Lung (tissue), 5 donors: Measurements from ENCODE around the gene DBET. TPM values are rescaled to one million over a fixed set of nuclear protein-coding genes. Genes with fewer than 3 reads are reported as not detected.

Experiments
- polyA plus RNA-seq, 2 donors: library from polyadenylated mRNA; stranded (reverse); fragments of 200-250 nt; gene quantifications; one replicate each; pipeline ENCODE4 v1.2.1, GENCODE V29; 2013
- small RNA-seq: library from RNA; depleted of rRNA; stranded (forward); fragments of <200 nt; gene quantifications from one replicate; pipeline ENCODE3, GENCODE V24; 2014; ENCODE audit warnings: low replicate concordance
- total RNA-seq, 2 donors: library from RNA; depleted of rRNA in 1 of 2; stranded (reverse); fragments of >200 nt in 1 of 2; gene quantifications; one replicate each; pipeline ENCODE4 v1.2.1, GENCODE V29; 2014 to 2021
- donor health status: Bipolar disorder and iron deficiency.
- donor health status: healthy.
- donor health status: DM: yes; HTN: yes; CAD: no.

Gene DBET
- total and polyA plus RNA-seq, 4 donors, result not detected

Small RNAs within 50 kb of the gene (small RNA-seq; reads per million reads assigned to genes)
- gene RNA5SP174, result not detected
- not detected for gene RNA5SP175

Other genes starting within 250 kb of the DBET start
- 10 to 100 TPM; 28.5 to 33.0 TPM for gene FRG1, start 123.6 kb upstream of the DBET start, total RNA-seq
- 10 to 100 TPM; 30.2 to 59.7 TPM for gene FRG1, start 123.6 kb upstream of the DBET start, polyA plus RNA-seq
- not detected for gene FRG2, start 37.2 kb upstream of the DBET start, total RNA-seq
- gene FRG2, start 37.2 kb upstream of the DBET start, polyA plus RNA-seq, result not detected
- not detected for gene DUX4, start 109.3 kb downstream of the DBET start, total RNA-seq
- gene DUX4, start 109.3 kb downstream of the DBET start, polyA plus RNA-seq, result not detected